ENCODE data around the gene SOX6.

SOX6 gene

GRCh38 chr11:15942126-15942525 is 414.2 kb downstream of the SOX6 start:
- H3K4me3 ChIP-seq (ENCODE audit: low read length): no peak overlapping the region
- no peaks in the 10 kb centered on the region for H3K36me3 ChIP-seq (ENCODE audit: control insufficient read depth, low read length)
- H3K4me1 ChIP-seq (ENCODE audit: control insufficient read depth, low read length): no peaks in the 10 kb centered on the region
- no peak for TF ChIP-seq EZH2phosphoT487 (IDR thresholded peaks at IDR 0.05; ENCODE audit: borderline replicate concordance, low read length)
- no peak for TF ChIP-seq CTCF (IDR thresholded peaks at IDR 0.05; ENCODE audit: low read depth, low read length, poor library complexity, severe bottlenecking)
- H3K9me3 ChIP-seq (ENCODE audit: control insufficient read depth, insufficient read depth, low read length): no peaks in the 10 kb centered on the region; the same call in 1 of the 2 replicates
- H3K79me2 ChIP-seq (ENCODE audit: control insufficient read depth, low read length): no peaks in the 10 kb centered on the region
- no peaks in the 10 kb centered on the region for H3K9me2 ChIP-seq (replicated peaks; ENCODE audit: control insufficient read depth, low read length)
- H3K27ac ChIP-seq (ENCODE audit: low read depth, low read length): no peak overlapping the region
- H4K20me1 ChIP-seq (ENCODE audit: control insufficient read depth, insufficient read depth, low read depth, low read length): no peaks in the 10 kb centered on the region
- H3F3A ChIP-seq (ENCODE audit: control insufficient read depth, insufficient read depth): no peaks in the 10 kb centered on the region
- no peaks in the 10 kb centered on the region for H3K27me3 ChIP-seq (ENCODE audit: control insufficient read depth, low read length)
- H3K4me2 ChIP-seq (ENCODE audit: low read length): no peak overlapping the region

- no peaks in the 10 kb centered on the region for H3K36me3 ChIP-seq (ENCODE audit: control insufficient read depth, low read length)
- no peak overlapping the region for H3K4me2 ChIP-seq (ENCODE audit: low read length)
- H3K79me2 ChIP-seq (ENCODE audit: control insufficient read depth, low read length): no peaks in the 10 kb centered on the region
- no peaks in the 10 kb centered on the region; the same call in 1 of the 2 replicates for H3K9me3 ChIP-seq (ENCODE audit: control insufficient read depth, insufficient read depth, low read length)
- H3K27me3 ChIP-seq (ENCODE audit: control insufficient read depth, low read length): no peaks in the 10 kb centered on the region
- H3F3A ChIP-seq (ENCODE audit: control insufficient read depth, insufficient read depth): no peaks in the 10 kb centered on the region
- H3K4me1 ChIP-seq (ENCODE audit: control insufficient read depth, low read length): no peaks in the 10 kb centered on the region
- no peak for TF ChIP-seq EZH2phosphoT487 (IDR thresholded peaks at IDR 0.05; ENCODE audit: borderline replicate concordance, low read length)
- TF ChIP-seq CTCF (IDR thresholded peaks at IDR 0.05; ENCODE audit: low read depth, low read length, poor library complexity, severe bottlenecking): peak; percentile 70
- no peak overlapping the region for H3K4me3 ChIP-seq (ENCODE audit: low read length)
- no peaks in the 10 kb centered on the region for H4K20me1 ChIP-seq (ENCODE audit: control insufficient read depth, insufficient read depth, low read depth, low read length)
- H3K27ac ChIP-seq (ENCODE audit: low read depth, low read length): no peak overlapping the region
- H3K9me2 ChIP-seq (replicated peaks; ENCODE audit: control insufficient read depth, low read length): no peaks in the 10 kb centered on the region
These were observed 415.1 kb downstream of the SOX6 start for GRCh38 chr11:15941206-15941770.

- H3K9me2 ChIP-seq (replicated peaks; ENCODE audit: control insufficient read depth, low read length): no peaks in the 10 kb centered on the region
- no peaks in the 10 kb centered on the region; the same call in 1 of the 2 replicates for H3K9me3 ChIP-seq (ENCODE audit: control insufficient read depth, insufficient read depth, low read length)
These were observed 415.7 kb downstream of the SOX6 start for GRCh38 chr11:15940462-15941205.

More at GRCh38 chr11:15940462-15941205, 415.7 kb downstream of the SOX6 start:
- Histone ChIP-seq H3K4me2 (ENCODE audit: low read length) (no peak overlapping the region), H3K27me3 (ENCODE audit: control insufficient read depth, low read length) (no peaks in the 10 kb centered on the region), H3K79me2 (ENCODE audit: control insufficient read depth, low read length) (no peaks in the 10 kb centered on the region), H4K20me1 (ENCODE audit: control insufficient read depth, insufficient read depth, low read depth, low read length) (no peaks in the 10 kb centered on the region), H3K36me3 (ENCODE audit: control insufficient read depth, low read length) (no peaks in the 10 kb centered on the region), H3K4me3 (ENCODE audit: low read length) (no peak overlapping the region), H3K27ac (ENCODE audit: low read depth, low read length) (no peak overlapping the region), H3F3A (ENCODE audit: control insufficient read depth, insufficient read depth) (no peaks in the 10 kb centered on the region), H3K4me1 (ENCODE audit: control insufficient read depth, low read length) (no peaks in the 10 kb centered on the region)
- TF ChIP-seq EZH2phosphoT487 (IDR thresholded peaks at IDR 0.05; ENCODE audit: borderline replicate concordance, low read length) (no peak), CTCF (IDR thresholded peaks at IDR 0.05; ENCODE audit: low read depth, low read length, poor library complexity, severe bottlenecking) (no peak)
